ENCODE measurements around the gene OPRL1.

DNA sequence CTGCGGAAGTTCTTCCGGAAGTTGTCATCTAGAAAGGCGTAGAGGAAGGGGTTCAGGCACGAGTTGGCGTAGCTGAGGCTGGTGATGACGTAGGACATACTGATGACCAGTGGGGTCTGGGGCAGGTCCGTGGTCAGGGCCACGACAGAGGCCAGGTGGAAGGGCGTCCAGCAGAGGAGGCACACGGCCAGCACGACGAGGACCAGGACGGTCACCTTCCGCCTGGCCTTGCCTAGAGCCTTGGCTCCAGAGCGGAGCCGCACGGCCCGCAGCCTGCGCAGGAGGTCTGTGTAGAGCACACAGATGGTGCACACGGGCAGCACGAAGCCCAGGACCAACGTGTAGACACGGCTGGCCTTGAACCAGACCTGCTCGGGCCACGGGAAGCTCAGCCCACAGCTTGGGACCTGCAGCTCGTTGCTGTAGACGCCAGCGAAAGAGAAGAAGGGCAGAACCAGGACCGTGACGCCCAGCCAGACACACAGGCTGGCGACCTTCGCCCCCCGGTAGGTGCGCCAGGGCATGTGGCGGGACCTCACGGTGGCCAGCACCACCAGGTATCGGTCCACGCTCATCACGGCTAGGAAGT, 26.1 kb downstream of the OPRL1 start:
- TF ChIP-seq TAF1 (IDR thresholded peaks at IDR 0.05; ENCODE audit: borderline replicate concordance, insufficient read depth, low read length), result no peak
- no peak for TF ChIP-seq POLR2AphosphoS5 (IDR thresholded peaks at IDR 0.05; ENCODE audit: low read depth, low read length)
